A549 (cell line): ENCODE data around the gene LTF.

Source experiments
- MYC ChIP-seq: IDR thresholded peaks from 2 replicates; pipeline ENCODE4 v1.6.1; 2012; ENCODE audit warnings: mild to moderate bottlenecking, inconsistent platforms, low read length, improper control_type of control experiment, borderline replicate concordance
- TP53 ChIP-seq: fragments of 250-450 bp; sonication (Bioruptor Pico); IDR thresholded peaks from 2 replicates; pipeline ENCODE4 v1.5.0; 2021; ENCODE audit warnings: mild to moderate bottlenecking, moderate library complexity
- TF ChIP-seq, protein P1 (sequence below): fragments of >200 bp; sonication (Bioruptor Twin); formaldehyde crosslinking; IDR thresholded peaks from 3 replicates; pipeline ENCODE4 v1.5.1; 2016
- TF ChIP-seq, protein P2 (sequence below): IDR thresholded peaks from 2 replicates; pipeline ENCODE4 v1.6.1; 2012
- TF ChIP-seq, protein P3 (sequence below): fragments of 150-350 bp; IDR thresholded peaks from 2 replicates; pipeline ENCODE4 v1.6.1; 2014; ENCODE audit warnings: low read depth, mild to moderate bottlenecking, low read length

DNA sequence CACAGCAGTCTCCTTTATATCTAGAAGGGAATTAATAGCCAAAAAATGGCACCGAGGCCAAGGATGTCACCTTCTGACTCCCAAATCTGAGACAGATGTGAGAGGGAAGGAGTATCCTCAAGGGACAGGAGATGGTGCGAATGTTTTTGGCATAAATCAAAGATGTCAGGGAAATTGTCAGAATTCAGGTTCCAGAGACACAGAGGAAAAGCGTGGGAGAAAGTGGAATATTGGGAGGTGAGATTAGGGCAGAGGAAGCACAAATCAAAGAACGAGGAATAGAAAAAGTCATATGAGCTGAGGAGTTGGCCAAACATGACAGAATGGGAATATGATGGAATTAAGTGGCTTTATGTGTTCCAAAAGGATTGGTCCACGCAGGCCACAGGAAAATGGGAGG, 63.9 kb downstream of the LTF start:
- TF ChIP-seq, protein P1, sequence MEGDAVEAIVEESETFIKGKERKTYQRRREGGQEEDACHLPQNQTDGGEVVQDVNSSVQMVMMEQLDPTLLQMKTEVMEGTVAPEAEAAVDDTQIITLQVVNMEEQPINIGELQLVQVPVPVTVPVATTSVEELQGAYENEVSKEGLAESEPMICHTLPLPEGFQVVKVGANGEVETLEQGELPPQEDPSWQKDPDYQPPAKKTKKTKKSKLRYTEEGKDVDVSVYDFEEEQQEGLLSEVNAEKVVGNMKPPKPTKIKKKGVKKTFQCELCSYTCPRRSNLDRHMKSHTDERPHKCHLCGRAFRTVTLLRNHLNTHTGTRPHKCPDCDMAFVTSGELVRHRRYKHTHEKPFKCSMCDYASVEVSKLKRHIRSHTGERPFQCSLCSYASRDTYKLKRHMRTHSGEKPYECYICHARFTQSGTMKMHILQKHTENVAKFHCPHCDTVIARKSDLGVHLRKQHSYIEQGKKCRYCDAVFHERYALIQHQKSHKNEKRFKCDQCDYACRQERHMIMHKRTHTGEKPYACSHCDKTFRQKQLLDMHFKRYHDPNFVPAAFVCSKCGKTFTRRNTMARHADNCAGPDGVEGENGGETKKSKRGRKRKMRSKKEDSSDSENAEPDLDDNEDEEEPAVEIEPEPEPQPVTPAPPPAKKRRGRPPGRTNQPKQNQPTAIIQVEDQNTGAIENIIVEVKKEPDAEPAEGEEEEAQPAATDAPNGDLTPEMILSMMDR: no peak
- TF ChIP-seq MYC (no peak), TP53 (no peak)
- TF ChIP-seq, protein P2, sequence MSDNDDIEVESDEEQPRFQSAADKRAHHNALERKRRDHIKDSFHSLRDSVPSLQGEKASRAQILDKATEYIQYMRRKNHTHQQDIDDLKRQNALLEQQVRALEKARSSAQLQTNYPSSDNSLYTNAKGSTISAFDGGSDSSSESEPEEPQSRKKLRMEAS: no peak
- TF ChIP-seq, protein P3, sequence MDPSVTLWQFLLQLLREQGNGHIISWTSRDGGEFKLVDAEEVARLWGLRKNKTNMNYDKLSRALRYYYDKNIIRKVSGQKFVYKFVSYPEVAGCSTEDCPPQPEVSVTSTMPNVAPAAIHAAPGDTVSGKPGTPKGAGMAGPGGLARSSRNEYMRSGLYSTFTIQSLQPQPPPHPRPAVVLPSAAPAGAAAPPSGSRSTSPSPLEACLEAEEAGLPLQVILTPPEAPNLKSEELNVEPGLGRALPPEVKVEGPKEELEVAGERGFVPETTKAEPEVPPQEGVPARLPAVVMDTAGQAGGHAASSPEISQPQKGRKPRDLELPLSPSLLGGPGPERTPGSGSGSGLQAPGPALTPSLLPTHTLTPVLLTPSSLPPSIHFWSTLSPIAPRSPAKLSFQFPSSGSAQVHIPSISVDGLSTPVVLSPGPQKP: no peak
